Esophagus muscularis mucosa (tissue), 4 donors: ENCODE results near the gene MAGI1.

Source experiments
- CTCF ChIP-seq, 3 experiments: fragments of 200-600 bp in 2 of 3; fragments of 450-650 bp in 1 of 3; sonication (generic) in 2 of 3; IDR thresholded peaks; one replicate each; pipeline ENCODE4 v1.5.1; 2017 to 2019; ENCODE audit warnings: antibody characterized with exemption in 3 of 3, mild to moderate bottlenecking in 2 of 3, moderate library complexity in 1 of 3
- EP300 ChIP-seq: sonication (generic); formaldehyde crosslinking; IDR thresholded peaks from one replicate; pipeline ENCODE4 v1.6.1; 2017; ENCODE audit warnings: antibody characterized with exemption
- POLR2A ChIP-seq: fragments of 450-650 bp; IDR thresholded peaks from one replicate; pipeline ENCODE4 v1.6.1; 2017; ENCODE audit warnings: antibody characterized with exemption, moderate library complexity, mild to moderate bottlenecking, low read depth
- POLR2AphosphoS5 ChIP-seq, 2 donors: sonication (generic); formaldehyde crosslinking; IDR thresholded peaks; one replicate each; pipeline ENCODE4 v1.6.1; 2017; ENCODE audit warnings: antibody characterized with exemption in 2 of 2

DNA sequence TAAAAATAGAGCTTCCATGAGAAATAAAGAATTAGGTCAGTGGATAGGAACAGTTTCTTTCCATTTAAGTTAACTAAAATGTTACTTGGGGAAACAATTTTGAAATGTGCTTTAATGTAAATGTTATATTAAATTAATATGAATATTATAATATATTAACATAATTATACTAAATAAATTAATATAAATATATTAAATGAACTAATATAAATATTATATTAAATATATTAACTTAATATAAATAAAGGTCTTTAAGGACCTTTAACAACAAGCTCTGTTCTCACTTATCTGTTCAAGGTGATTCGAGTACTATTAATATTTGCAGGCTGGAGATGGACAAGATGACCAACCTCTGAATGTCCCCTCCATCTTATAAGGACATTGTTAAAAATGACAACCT is 100.6 kb downstream of the MAGI1 start:
- TF ChIP-seq POLR2AphosphoS5 (IDR thresholded peaks at IDR 0.05): no peak
- TF ChIP-seq CTCF (IDR thresholded peaks at IDR 0.05): no peak
- TF ChIP-seq POLR2A: no peak
- no peak for TF ChIP-seq EP300
